Activated CD4-positive, alpha-beta T cell treated with anti-CD3 and anti-CD28 coated beads for 4 hours (primary cell): Measurements from ENCODE around the gene MT2A.
"Not testable (repeated sequence)": the region's sequence is repeated elsewhere in the genome, so short reads cannot be mapped to it uniquely, and the experiment has no call there.

Experiments
- DNase-seq, 2 donors: peaks; one replicate each; pipeline ENCODE4 v3.0.0-alpha.2; 2020

The MT2A gene

GRCh38 chr16:56608043-56608875, at the start of gene MT2A:
Gene MT2A (plus strand): TSS chr16:56608584. CDS start chr16:56608656, 72 bp downstream.
- peak; percentile 83 to 86 for DNase-seq

GRCh38 chr16:56559109-56559508, 49.3 kb upstream of the MT2A start:
- no peak for DNase-seq

- no peak for DNase-seq
Observed at GRCh38 chr16:56560447-56560846, 47.9 kb upstream of the MT2A start.

- no peak for DNase-seq
Observed at GRCh38 chr16:56561126-56561525, 47.3 kb upstream of the MT2A start.

- no peak for DNase-seq
Observed at GRCh38 chr16:56564793-56565477, 43.4 kb upstream of the MT2A start, which contains the start of gene MT4. Gene MT4 (plus strand): TSS chr16:56565073. CDS start chr16:56565129, 56 bp downstream.

- DNase-seq: no peak
Observed at GRCh38 chr16:56569971-56570370, 38.4 kb upstream of the MT2A start.

- DNase-seq: no peak
Observed at GRCh38 chr16:56571525-56571924, 36.9 kb upstream of the MT2A start.

GRCh38 chr16:56574625-56575024, 33.8 kb upstream of the MT2A start:
- DNase-seq: no peak

GRCh38 chr16:56576585-56577299, 31.6 kb upstream of the MT2A start:
- peak; percentile 78 to 84 for DNase-seq

- no peak for DNase-seq
Observed at GRCh38 chr16:56577300-56577625, 31.1 kb upstream of the MT2A start.

- no peak for DNase-seq
Observed at GRCh38 chr16:56580391-56581048, 27.9 kb upstream of the MT2A start.

- not testable (repeated sequence) for DNase-seq
Observed at GRCh38 chr16:56582911-56583310, 25.5 kb upstream of the MT2A start.

- no peak for DNase-seq
Observed at GRCh38 chr16:56583351-56584168, 24.8 kb upstream of the MT2A start.

GRCh38 chr16:56584276-56584675, 24.1 kb upstream of the MT2A start:
- DNase-seq: no peak

GRCh38 chr16:56588781-56589140, 19.6 kb upstream of the MT2A start:
- DNase-seq: no peak

GRCh38 chr16:56589141-56590039, 19.0 kb upstream of the MT2A start, which contains the start of gene MT3:
Gene MT3 (plus strand): TSS chr16:56589528. CDS start chr16:56589591, 63 bp downstream.
- DNase-seq: peak in 1 of 2 donors; percentile 27

GRCh38 chr16:56591377-56592060, 16.9 kb upstream of the MT2A start:
- no peak for DNase-seq

GRCh38 chr16:56593573-56594291, 14.7 kb upstream of the MT2A start:
- DNase-seq: no peak

- DNase-seq: no peak
Observed at GRCh38 chr16:56594292-56594619, 14.1 kb upstream of the MT2A start.
